K562 (cell line): ENCODE data around the gene GRIN2D. TPM values are rescaled to one million over a fixed set of nuclear protein-coding genes. Genes with fewer than 3 reads are reported as not detected.

ENCODE experiments used
- CBFB ChIP-seq: sonication (generic); formaldehyde crosslinking; IDR thresholded peaks from 2 replicates; pipeline ENCODE4 v1.4.0; 2020; ENCODE audit warnings: mild to moderate bottlenecking, missing genetic modification reagents
- ETV1 ChIP-seq: fragments of 450-650 bp; conservative IDR thresholded peaks from 2 replicates; pipeline ENCODE4 v1.6.1; 2016; ENCODE audit warnings: missing genetic modification characterization, control low read depth, low read depth, missing compliant biosample characterization
- FOSL1 ChIP-seq: fragments of 200-800 bp; sonication (Bioruptor generic); conservative IDR thresholded peaks from 2 replicates; pipeline ENCODE4 v1.6.1; 2016; ENCODE audit warnings: missing genetic modification characterization, missing compliant biosample characterization
- HBP1 ChIP-seq: fragments of 450-650 bp; formaldehyde crosslinking; IDR thresholded peaks from 2 replicates; pipeline ENCODE4 v1.4.0; 2022; ENCODE audit warnings: missing genetic modification characterization
- HNRNPK ChIP-seq: fragments of 200-400 bp; formaldehyde crosslinking; IDR thresholded peaks from one replicate; pipeline ENCODE4 v1.6.1; 2018; ENCODE audit warnings: mild to moderate bottlenecking, low read depth, low read length; ENCODE audit not compliant: poor library complexity, severe bottlenecking
- MAFF ChIP-seq: IDR thresholded peaks from 2 replicates; pipeline ENCODE4 v1.6.1; 2012; ENCODE audit warnings: low read length, improper control_type of control experiment
- MEIS2 ChIP-seq: fragments of 450-650 bp; IDR thresholded peaks from 2 replicates; pipeline ENCODE4 v1.6.1; 2014; ENCODE audit warnings: mild to moderate bottlenecking; ENCODE audit not compliant: partially characterized antibody
- MITF ChIP-seq: IDR thresholded peaks from 2 replicates; pipeline ENCODE4 v1.6.1; 2014; ENCODE audit warnings: antibody characterized with exemption
- TCF7L2 ChIP-seq: fragments of 150-350 bp; IDR thresholded peaks from 2 replicates; pipeline ENCODE4 v1.6.1; 2016; ENCODE audit warnings: low read depth, mild to moderate bottlenecking, low read length, moderate library complexity
- TOE1 ChIP-seq, 2 experiments: fragments of 450-650 bp in 1 of 2; sonication (generic) in 1 of 2; formaldehyde crosslinking in 1 of 2; IDR thresholded peaks; 2 replicates each; pipeline versions ENCODE4 v1.7.1 to v1.8.0; 2016 to 2022; ENCODE audit warnings: borderline replicate concordance in 2 of 2, mild to moderate bottlenecking in 2 of 2, antibody characterized with exemption in 1 of 2, inconsistent platforms in 1 of 2, low read depth in 1 of 2, missing genetic modification reagents in 1 of 2, moderate library complexity in 1 of 2
- ZNF398 ChIP-seq: fragments of 250-450 bp; sonication (Bioruptor Pico); IDR thresholded peaks from 2 replicates; pipeline ENCODE4 v1.8.0; 2021; ENCODE audit warnings: moderate library complexity, mild to moderate bottlenecking, inconsistent platforms
- ZNF407 ChIP-seq: fragments of 450-650 bp; IDR thresholded peaks from 2 replicates; pipeline ENCODE4 v1.6.1; 2016; ENCODE audit warnings: low read depth
- polyA plus RNA-seq, 8 experiments: library from polyadenylated mRNA; depleted of rRNA in 4 of 8; stranded (reverse) in 5 of 8; unstranded in 3 of 8; fragments of >200 nt; fragmentation: Nextera tagmentation in 2 of 8; fragmentation: Illumina TruSeq in 1 of 8; extraction: Ambion mirVana in 2 of 8; extraction: Trizol in 1 of 8; gene quantifications; 2 replicates each; pipeline versions ENCODE4 v1.2.1 to v1.2.3, GENCODE V29; 2011 to 2014; ENCODE audit warnings: inconsistent platforms in 1 of 8, missing spikeins in 1 of 8
- total RNA-seq, 7 experiments: library from RNA; depleted of rRNA in 6 of 7; stranded (reverse); fragments of >200 nt in 6 of 7; fragmentation: Illumina TruSeq in 2 of 7; extraction: Trizol in 2 of 7; gene quantifications; 2 replicates each; pipeline versions ENCODE4 v1.2.1 to v1.2.3, GENCODE V29; 2011 to 2021; ENCODE audit warnings: low replicate concordance in 1 of 7

The GRIN2D gene
- total and polyA plus RNA-seq, 9 of the 15 experiments (the other 6 are each of a cell fraction or from before 2014, with no cell fraction given) = 0.32 to 31.5 (median 1.8) TPM

GRCh38 chr19:48390188-48391099, 3.0 kb upstream of the GRIN2D start (continued):
- TF ChIP-seq HBP1 = no peak
- TF ChIP-seq ZNF398 = no peak
- TF ChIP-seq MEIS2 = no peak
- no peak for TF ChIP-seq HNRNPK
- 0 out of 2 replicates have a peak, but pooled peaks have one; percentile 49 for TF ChIP-seq TOE1 (IDR thresholded peaks at IDR 0.05; ENCODE audit: borderline replicate concordance)
- no peak for TF ChIP-seq TOE1 (CRISPR knock-in tag; IDR thresholded peaks at IDR 0.05; ENCODE audit: borderline replicate concordance, low read depth)
- no peak for TF ChIP-seq ZNF407
- TF ChIP-seq MAFF = no peak
- peak; percentile 94 for TF ChIP-seq CBFB
- no peak for TF ChIP-seq MITF
- no peak for TF ChIP-seq TCF7L2
- TF ChIP-seq FOSL1 (tag) = peak; percentile 25; the same call in 1 of the 2 replicates
- TF ChIP-seq ETV1 (tag) = peak; percentile 60; the same call in 1 of the 2 replicates
